Stromal cell of bone marrow (primary cell): ENCODE results near the gene HS2ST1.
"Not testable (repeated sequence)": the region's sequence is repeated elsewhere in the genome, so short reads cannot be mapped to it uniquely, and the experiment has no call there.

Experiments used
- DNase-seq: peaks from one replicate; pipeline ENCODE4 v3.0.0-alpha.2; 2012; ENCODE audit warnings: low read depth

The HS2ST1 gene

GRCh38 chr1:86925742-86926141, 11.3 kb downstream of the HS2ST1 start:
- DNase-seq, result no peak

DNA sequence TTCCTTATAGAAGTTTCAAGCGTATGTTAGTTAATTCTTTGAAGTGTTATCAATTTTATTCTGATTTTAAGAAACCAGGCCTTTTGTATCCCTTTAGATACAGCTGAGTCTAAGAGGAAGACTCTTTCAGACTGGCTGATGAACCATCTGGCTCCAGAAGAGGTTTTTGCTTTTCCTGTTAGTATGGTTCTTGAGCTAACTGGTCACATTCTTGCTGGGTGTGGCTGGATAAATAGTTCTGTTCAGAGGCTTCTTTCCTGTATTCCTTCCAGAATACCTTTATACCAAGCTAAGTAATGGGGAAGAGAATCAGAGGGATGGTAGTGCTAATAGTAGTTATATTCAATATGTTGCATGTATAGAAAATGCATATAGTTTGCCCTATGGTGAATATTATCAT, 12.4 kb downstream of the HS2ST1 start:
- no peak for DNase-seq

DNA sequence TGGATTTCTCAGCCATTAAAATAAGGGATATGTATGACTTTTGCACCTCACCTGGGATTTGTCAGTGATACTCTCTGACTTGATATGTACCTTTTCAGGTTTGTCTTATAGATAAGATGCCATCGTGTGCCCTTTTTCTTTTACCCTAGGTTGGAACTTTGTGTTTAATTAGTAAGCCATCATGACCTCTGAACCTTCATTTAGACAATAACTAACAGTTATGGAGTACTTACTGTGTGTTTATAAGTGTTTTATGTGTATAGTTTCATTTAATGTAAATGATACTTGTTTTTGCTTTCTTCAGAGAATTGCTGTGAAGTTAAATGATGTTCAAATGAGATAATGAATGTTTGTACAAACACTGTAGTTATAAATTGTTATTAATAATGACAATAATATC, 14.4 kb downstream of the HS2ST1 start:
- no peak for DNase-seq

- no peak for DNase-seq
Observed at GRCh38 chr1:86933051-86933450, 18.6 kb downstream of the HS2ST1 start.

DNA sequence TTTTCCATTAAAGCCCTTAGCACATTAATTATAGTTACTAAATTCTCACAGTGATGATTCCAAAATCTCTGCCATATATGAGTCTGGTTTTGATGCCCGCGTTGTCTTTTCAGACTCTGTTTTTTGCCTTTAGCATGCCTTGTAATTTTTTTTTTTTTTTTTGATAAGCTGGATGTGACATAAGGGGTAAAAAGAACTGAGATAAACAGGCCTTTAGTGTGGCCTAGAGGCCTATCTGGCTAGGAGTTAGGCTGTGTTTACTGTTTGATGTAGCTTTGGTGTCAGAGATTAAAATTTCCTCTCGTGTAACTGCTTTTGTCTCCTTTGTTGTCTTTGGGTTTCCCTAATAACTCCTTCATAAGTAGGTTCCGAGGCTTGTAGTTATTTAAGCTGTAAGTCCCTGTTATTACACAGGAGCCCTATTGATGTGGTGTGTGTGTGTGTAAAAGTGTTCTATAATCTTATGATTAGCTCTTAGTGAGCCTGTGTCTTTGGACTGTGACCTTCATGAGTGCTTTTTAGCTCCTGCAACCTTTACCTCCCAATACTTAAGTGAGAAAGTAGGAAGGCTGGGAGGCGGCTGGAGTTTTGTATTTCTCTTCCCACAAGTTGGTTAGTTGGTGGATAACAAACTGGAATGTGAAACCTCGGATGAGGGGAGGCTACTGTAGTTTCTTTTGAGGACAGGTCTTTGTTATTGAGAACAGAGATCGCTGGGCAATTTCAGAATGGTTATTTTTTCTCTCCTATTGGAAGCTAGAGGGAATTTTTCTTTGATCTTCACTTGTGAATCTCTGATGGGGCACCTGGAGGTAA, 19.3 kb downstream of the HS2ST1 start:
- no peak for DNase-seq

DNA sequence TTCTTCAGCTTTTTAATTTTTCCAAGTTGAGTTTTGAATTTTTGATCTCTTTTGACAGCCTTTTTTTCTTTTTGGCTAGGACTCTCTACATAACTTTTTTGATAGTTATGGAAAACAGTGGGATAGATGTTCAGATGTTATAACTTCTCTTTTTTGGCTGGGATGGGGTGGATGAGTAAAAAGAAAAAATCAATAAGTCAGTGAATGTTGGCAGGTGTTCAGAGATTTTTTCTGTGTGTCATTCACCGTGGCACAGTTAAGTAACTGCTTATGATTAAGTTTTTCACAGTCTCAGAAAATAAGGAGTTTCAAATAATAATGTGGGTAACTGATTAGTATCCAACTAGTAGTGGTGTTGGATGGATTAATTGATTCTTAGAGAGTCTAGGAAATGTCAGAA, 24.0 kb downstream of the HS2ST1 start:
- DNase-seq, result peak; percentile 18

- no peak for DNase-seq
Observed at GRCh38 chr1:86938855-86939254, 24.4 kb downstream of the HS2ST1 start.

GRCh38 chr1:86939406-86939805, 25.0 kb downstream of the HS2ST1 start:
- DNase-seq, result no peak

DNA sequence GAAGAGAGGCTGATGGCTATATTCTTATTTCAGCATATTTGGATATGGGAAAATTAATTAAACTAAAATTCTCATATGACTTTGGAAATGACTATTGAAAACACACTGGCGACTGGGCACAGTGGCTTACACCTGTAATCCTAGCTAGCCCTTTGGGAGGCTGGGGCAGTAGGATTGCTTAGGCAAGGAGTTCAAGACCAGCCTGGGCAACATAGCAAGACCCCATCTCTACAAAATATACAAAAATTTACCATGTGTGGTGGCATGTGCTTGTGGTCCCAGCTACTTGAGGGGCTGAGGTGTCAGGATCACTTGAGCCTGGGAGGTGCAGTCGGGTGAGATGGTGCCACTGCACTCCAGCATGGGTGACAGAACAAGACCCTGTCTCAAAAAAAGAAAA, 26.2 kb downstream of the HS2ST1 start:
- DNase-seq, result no peak

GRCh38 chr1:86942042-86942441, 27.6 kb downstream of the HS2ST1 start:
- no peak for DNase-seq

GRCh38 chr1:86942743-86943142, 28.3 kb downstream of the HS2ST1 start:
- DNase-seq, result no peak

- DNase-seq, result no peak
Observed at GRCh38 chr1:86948212-86948611, 33.8 kb downstream of the HS2ST1 start.

DNA sequence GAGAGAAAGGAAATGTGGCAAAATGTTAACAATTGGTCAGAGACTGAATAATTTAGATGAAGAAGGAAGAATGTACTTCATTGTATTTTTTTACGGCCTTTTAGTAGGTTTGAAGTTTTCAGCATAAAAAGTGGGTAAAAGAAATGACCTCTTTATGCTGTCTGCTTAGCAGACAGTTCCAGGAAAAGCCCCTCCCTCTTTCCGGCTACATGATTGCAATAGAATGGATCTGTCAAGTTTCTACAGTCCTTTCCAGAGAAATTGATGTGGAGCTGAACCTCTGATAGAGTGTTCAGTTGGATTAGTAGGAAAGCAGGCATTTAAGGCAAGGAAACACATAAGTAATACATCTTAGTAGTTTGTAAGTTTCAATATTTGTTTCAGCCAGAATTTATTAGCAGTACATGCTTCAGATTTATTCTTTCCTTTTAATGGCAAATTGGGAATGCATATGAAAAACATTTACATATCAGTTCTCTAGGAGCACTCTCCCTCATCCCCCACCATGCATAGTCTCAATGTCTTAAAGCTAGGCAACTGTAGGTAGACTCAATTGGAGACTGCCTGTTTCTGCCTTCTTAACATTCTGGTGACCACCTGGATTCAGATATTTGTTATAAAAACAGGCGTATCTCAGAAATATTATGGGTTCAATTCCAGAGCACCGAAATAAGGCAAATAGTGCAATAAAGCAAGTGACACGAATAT, 36.4 kb downstream of the HS2ST1 start:
- no peak for DNase-seq

DNA sequence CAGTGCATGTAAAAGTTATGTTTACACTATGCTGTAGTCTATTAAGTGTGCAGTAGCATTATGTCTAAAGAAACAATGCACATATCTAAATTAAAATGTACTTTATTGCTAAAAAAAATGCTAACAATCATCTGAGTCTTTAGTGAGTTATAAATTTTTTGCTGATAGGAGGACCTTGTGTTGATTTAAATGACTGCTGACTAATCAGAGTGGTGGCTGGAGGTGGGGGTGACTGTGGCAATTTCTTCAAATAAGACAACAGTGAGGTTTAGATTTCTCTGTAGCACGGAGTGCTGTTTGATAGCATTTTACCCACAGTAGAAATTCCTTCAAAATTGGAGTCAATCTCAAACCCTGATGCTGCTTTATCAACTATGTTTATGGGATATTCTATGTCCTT, 37.0 kb downstream of the HS2ST1 start:
- DNase-seq, result no peak

DNA sequence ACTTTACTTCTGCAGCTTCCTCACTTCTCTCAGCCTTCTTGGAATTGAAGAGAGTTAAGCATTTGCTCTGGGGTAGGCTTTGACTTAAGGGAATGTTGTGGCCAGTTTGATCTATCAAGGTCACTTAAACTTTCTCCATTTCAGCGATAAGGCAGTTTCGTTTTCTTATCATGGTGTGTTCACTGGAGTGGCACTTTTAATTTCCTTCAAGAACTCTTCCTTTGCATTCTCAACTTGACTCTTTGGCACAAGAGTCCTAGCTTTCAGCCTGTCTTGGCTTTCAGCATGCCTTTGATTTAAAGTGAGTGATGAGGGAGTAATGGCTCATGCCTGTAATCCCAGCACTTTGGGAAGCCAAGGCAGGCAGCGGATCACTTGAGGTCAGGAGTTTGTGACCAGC, 38.7 kb downstream of the HS2ST1 start:
- no peak for DNase-seq

GRCh38 chr1:86955678-86956077, 41.2 kb downstream of the HS2ST1 start:
- no peak for DNase-seq

- no peak for DNase-seq
Observed at GRCh38 chr1:86956221-86956620, 41.8 kb downstream of the HS2ST1 start.

GRCh38 chr1:86957221-86957620, 42.8 kb downstream of the HS2ST1 start:
- no peak for DNase-seq

- DNase-seq, result no peak
Observed at GRCh38 chr1:86960548-86960947, 46.1 kb downstream of the HS2ST1 start.

- DNase-seq, result not testable (repeated sequence)
Observed at GRCh38 chr1:86963841-86964240, 49.4 kb downstream of the HS2ST1 start.

DNA sequence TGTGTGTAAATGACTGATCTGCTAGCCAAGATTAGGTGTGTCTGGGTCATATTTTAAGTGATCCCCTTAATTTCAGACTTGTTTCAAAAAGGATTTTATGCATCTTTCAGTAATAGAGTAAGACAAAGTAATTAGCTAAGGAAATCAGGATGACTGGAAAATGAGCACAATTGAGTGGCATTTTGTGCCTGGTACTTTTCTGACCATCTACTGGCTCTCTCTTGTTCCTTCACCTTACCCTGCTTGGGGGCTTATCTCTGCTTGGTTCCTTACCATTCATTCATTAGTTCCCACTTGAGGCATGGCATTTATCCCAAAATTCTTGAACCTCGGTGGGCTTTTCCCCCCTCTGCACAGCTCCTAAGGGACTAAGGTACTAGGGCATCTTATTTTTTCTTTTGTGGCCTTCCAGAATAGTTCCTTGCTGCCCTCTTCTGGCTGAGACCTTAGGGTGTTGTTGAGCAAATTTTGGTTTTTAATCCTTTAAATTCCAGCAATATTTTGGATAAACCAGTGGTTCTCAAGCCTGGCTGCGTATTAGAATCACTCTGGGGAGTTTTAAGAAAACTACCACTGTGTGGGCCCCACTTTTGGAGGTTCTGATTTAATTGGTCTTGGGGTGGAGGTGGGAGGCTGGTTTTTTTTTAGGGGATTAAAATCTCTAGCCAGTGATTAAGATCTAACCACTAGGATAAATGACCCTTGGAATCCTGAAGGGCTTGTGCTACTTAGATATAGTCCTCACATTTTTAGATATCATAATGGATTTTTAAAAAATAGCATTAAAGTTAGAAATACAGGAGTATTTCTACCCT, 50.8 kb downstream of the HS2ST1 start:
- peak; percentile 22 for DNase-seq

DNA sequence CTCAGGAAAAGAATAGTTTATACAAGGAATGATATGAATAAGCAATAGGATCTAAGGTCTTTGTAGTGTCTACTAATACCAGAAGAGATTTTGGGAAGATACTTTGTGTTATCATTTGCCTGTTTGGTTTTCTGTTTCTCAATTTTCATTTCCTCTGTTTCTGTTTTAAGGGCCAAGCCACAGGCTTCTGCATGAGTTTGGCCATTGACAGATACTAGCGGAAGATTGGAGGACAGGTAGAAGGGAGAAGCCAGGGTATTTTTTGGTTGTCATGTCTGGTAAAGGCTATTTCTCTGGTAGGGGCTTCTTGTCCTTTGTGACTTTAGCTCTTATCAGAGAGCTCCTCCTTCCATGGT, 51.4 kb downstream of the HS2ST1 start:
- no peak for DNase-seq

GRCh38 chr1:86970938-86971337, 56.5 kb downstream of the HS2ST1 start:
- no peak for DNase-seq
